GM21528 (cell line): Measurements from ENCODE around the gene AGO1.
"Not testable (repeated sequence)": the region's sequence is repeated elsewhere in the genome, so short reads cannot be mapped to it uniquely, and the experiment has no call there.

Experiments used
- ATAC-seq: cut with Tn5 transposase; IDR thresholded peaks from one replicate; pipeline ENCODE4 v1.9.1; 2021; ENCODE audit warnings: mild to moderate bottlenecking, moderate library complexity; ENCODE audit not compliant: unreplicated experiment, low FRiP score

Gene AGO1

DNA sequence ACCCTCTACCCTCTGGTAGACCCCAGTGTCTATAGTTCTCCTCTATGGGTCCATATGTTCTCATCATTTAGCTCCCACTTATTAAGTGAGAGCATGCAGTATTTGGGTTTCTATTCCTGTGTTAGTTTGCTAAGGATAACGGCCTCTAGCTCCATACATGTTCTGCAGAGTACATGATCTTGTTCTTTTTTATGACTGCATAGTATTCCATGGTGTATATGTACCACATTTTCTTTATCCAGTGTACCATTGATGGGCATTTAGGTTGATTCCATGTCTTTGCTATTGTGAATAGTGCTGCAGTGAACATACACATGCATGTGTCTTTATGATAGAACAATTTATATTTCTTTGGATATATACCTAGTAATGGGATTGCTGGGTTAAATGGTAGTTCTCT is 81.3 kb downstream of the AGO1 start:
- not testable (repeated sequence) for ATAC-seq

DNA sequence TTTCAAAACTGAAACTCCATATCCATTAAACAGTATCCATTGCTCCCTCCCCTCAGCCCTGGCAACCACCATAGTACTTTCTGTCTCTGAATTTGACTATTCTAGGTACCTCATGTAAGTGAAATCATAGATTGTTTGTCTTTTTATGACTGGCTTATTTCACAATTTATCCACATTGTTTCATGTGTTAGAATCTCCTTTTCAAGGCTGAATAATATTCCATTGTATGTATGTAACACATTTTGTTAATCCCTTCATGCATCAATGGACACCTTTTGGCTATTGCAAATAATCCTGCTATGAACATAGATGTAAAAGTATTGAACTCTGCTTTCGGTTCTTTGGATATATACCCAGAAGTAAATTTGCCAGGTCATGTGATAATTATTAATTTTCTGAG is 85.4 kb downstream of the AGO1 start:
- no peak for ATAC-seq

DNA sequence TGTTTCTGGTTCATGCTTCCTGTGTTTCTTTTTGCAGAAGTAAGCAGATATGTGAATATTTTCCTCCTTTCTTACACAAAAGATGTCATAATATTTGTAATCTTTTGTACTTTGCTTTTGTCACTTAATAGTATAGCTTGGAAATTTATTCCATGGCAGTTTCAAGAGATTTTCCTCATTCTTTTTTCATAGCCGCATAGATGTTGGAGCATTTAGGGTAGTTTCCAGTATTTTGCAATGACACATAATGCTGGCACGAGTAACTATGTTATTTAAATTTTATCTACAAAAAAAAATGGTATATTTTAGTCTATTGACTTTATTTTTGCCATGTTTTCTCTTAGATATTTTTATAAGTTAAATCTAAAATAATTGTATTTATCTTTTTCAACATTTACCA is 88.6 kb downstream of the AGO1 start:
- no peak for ATAC-seq

DNA sequence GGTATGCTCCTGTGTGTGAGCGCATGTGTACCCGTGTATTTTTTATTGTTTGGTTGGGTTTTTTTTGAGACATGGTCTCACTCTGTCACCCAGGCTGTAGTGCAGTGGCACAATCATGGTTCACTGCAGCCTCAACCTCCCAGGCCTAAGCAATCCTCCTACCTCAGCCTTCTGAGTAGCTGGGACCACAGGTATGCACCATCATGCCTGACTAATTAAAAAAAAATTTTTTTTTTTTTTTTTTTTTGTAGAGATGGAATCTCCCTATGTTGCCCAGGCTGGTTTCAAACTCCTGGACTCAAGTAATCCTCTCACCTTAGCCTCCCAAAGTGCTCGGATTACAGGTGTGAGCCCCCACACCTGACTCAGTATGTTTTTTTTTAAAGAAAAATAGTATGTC is 89.6 kb downstream of the AGO1 start:
- ATAC-seq: not testable (repeated sequence)

DNA sequence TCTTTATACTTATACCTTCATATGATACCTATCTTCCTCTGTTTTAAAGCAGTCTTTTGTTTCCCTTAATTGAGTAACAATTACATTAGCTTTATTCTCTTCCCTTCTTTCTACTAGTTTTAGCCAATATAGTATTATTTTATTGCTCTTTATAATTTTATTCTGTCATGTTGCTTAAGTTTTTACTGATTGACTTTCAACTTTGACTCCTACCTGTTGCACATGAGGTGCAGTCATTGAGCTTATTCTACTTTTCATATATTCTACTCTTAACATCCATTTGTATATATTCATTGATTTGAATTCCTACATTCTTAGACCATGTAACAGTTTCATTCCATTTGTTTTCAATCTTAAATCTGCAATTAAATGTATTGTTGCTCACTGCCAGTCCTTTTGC is 97.1 kb downstream of the AGO1 start:
- ATAC-seq: no peak
